HCT116 (cell line): ENCODE data around the gene CYP2S1. TPM values are rescaled to one million over a fixed set of nuclear protein-coding genes. Genes with fewer than 3 reads are reported as not detected.

Source experiments
- ATAC-seq: fragments of 200-7000 bp; cut with Tn5 transposase; 2 replicates; pipeline ENCODE4 v1.9.1; 2020; ENCODE audit warnings: mild to moderate bottlenecking, moderate library complexity
- BruUV-seq: library from RNA; stranded (reverse); fragments of 400-500 nt; replicated peaks from 2 replicates; lab custom pipeline; 2021; lab: Mats Ljungman, UMichigan
- CTCF ChIA-PET: fragments of 300-600 bp; sonication (Branson Sonifier 250); formaldehyde crosslinking; loops from one replicate; lab custom pipeline; 2021; ENCODE audit warnings: antibody characterized with exemption; lab: Charles Lee
- POLR2A ChIA-PET: fragments of 300-600, 350-600 bp; sonication (Branson Sonifier 250); formaldehyde crosslinking; loops from one replicate; lab custom pipeline; 2021; ENCODE audit warnings: antibody characterized with exemption; lab: Charles Lee
- RAD21 ChIA-PET, 2 experiments: fragments of 300-600 bp; sonication (Branson Sonifier 250); formaldehyde crosslinking; loops; one replicate each; lab custom pipeline; 2023; ENCODE audit warnings: low total read pairs in 2 of 2; ENCODE audit not compliant: uncharacterized antibody in 2 of 2, unreplicated experiment in 2 of 2, low non-redundant PET in 1 of 2; lab: Charles Lee
- DNase-seq: peaks from one replicate; pipeline ENCODE4 v3.0.0-alpha.2; 2010; ENCODE audit warnings: low read depth, low spot score
- H2AFZ ChIP-seq: fragments of 200-600 bp; shearing (Covaris generic), sonication (generic); 2 replicates; pipeline ENCODE4 v1.6.1; 2017; ENCODE audit warnings: low read depth, mixed run types, mixed read lengths, antibody characterized with exemption, low read length; ENCODE audit not compliant: poor library complexity, severe bottlenecking
- H3K27ac ChIP-seq: 2 replicates; pipeline ENCODE4 v1.5.1; 2012; ENCODE audit warnings: low read depth, low read length
- H3K27me3 ChIP-seq: fragments of 200-600 bp; sonication (generic); 2 replicates; pipeline ENCODE4 v1.6.1; 2016; ENCODE audit warnings: mixed run types, low read length, mixed read lengths; ENCODE audit not compliant: insufficient read depth
- H3K36me3 ChIP-seq, 2 experiments: fragments of 200-500 bp in 1 of 2; fragments of 200-600 bp in 1 of 2; sonication (Bioruptor generic) in 1 of 2; sonication (generic) in 1 of 2; 2 replicates each; pipeline versions ENCODE4 v1.5.1 to v1.6.1; 2014 to 2016; ENCODE audit warnings: low read length in 2 of 2, inconsistent platforms in 1 of 2, mixed read lengths in 1 of 2, mixed run types in 1 of 2; ENCODE audit not compliant: insufficient read depth in 2 of 2, control insufficient read depth in 1 of 2
- H3K4me1 ChIP-seq, 2 experiments: fragments of 200-600 bp in 1 of 2; sonication (generic) in 1 of 2; 2 replicates each; pipeline versions ENCODE4 v1.5.1 to v1.6.1; 2012 to 2017; ENCODE audit warnings: low read length in 2 of 2, inconsistent platforms in 1 of 2, mild to moderate bottlenecking in 1 of 2, mixed read lengths in 1 of 2, mixed run types in 1 of 2, moderate library complexity in 1 of 2; ENCODE audit not compliant: insufficient read depth in 2 of 2, control insufficient read depth in 1 of 2
- H3K4me2 ChIP-seq: fragments of 200-600 bp; sonication (generic); 2 replicates; pipeline ENCODE4 v1.6.1; 2017; ENCODE audit warnings: mixed run types, low read length, mixed read lengths
- H3K4me3 ChIP-seq, 2 experiments: fragments of 200-600 bp in 1 of 2; sonication (generic) in 1 of 2; replicated peaks in 1 of 2; 2 replicates each; pipeline ENCODE4 v1.5.1; 2011 to 2016; ENCODE audit warnings: low read length in 2 of 2, control low read depth in 1 of 2, low read depth in 1 of 2, mild to moderate bottlenecking in 1 of 2, mixed read lengths in 1 of 2, mixed run types in 1 of 2
- H3K79me2 ChIP-seq: fragments of 200-600 bp; sonication (generic); 2 replicates; pipeline ENCODE4 v1.6.1; 2017; ENCODE audit warnings: mild to moderate bottlenecking, mixed run types, low read length, moderate library complexity, mixed read lengths; ENCODE audit not compliant: insufficient read depth
- H3K9ac ChIP-seq: fragments of 200-600 bp; sonication (generic); 2 replicates; pipeline ENCODE4 v1.6.1; 2016; ENCODE audit warnings: low read length, mixed read lengths
- H3K9me2 ChIP-seq: fragments of 200-600 bp; sonication (generic), shearing (Covaris generic); 2 replicates; pipeline ENCODE4 v1.6.1; 2017; ENCODE audit warnings: mixed run types, mild to moderate bottlenecking, moderate library complexity; ENCODE audit not compliant: insufficient read depth
- H3K9me3 ChIP-seq, 2 experiments: fragments of 200-500 bp in 1 of 2; fragments of 200-600 bp in 1 of 2; sonication (Bioruptor generic) in 1 of 2; sonication (generic) in 1 of 2; 2 replicates each; pipeline ENCODE4 v1.6.1; 2014 to 2017; ENCODE audit warnings: low read length in 2 of 2, mixed read lengths in 2 of 2, inconsistent platforms in 1 of 2, low read depth in 1 of 2, mild to moderate bottlenecking in 1 of 2, mixed run types in 1 of 2, moderate library complexity in 1 of 2; ENCODE audit not compliant: control insufficient read depth in 1 of 2, insufficient read depth in 1 of 2
- H4K20me1 ChIP-seq: fragments of 200-600 bp; sonication (generic), shearing (Covaris generic); 2 replicates; pipeline ENCODE4 v1.6.1; 2017; ENCODE audit warnings: mixed run types, mild to moderate bottlenecking, moderate library complexity; ENCODE audit not compliant: insufficient read depth
- CBX3 ChIP-seq: IDR thresholded peaks from 2 replicates; pipeline ENCODE4 v1.6.1; 2012; ENCODE audit warnings: low read depth
- ELF1 ChIP-seq: IDR thresholded peaks from 2 replicates; pipeline ENCODE4 v1.6.1; 2012; ENCODE audit warnings: low read depth, borderline replicate concordance
- JUND ChIP-seq: IDR thresholded peaks from 2 replicates; pipeline ENCODE4 v1.6.1; 2012
- POLR2A ChIP-seq: IDR thresholded peaks from 2 replicates; pipeline ENCODE4 v1.7.0; 2011; ENCODE audit warnings: borderline replicate concordance; ENCODE audit not compliant: insufficient read depth, insufficient read length; ENCODE audit errors: extremely low read depth
- POLR2AphosphoS5 ChIP-seq: IDR thresholded peaks from 2 replicates; pipeline ENCODE4 v1.6.1; 2011; ENCODE audit warnings: mild to moderate bottlenecking, low read depth, low read length, moderate library complexity
- RAD21 ChIP-seq: IDR thresholded peaks from 2 replicates; pipeline ENCODE4 v1.6.1; 2012; ENCODE audit warnings: low read depth, mild to moderate bottlenecking
- TCF7L2 ChIP-seq: IDR thresholded peaks from 2 replicates; pipeline ENCODE4 v1.7.0; 2011; ENCODE audit warnings: borderline replicate concordance, inconsistent platforms; ENCODE audit not compliant: insufficient read depth, insufficient read length; ENCODE audit errors: extremely low read depth
- YY1 ChIP-seq: IDR thresholded peaks from 2 replicates; pipeline ENCODE4 v1.6.1; 2011; ENCODE audit warnings: low read length, low read depth, moderate library complexity, mild to moderate bottlenecking; ENCODE audit not compliant: insufficient replicate concordance; ENCODE audit errors: extremely low read depth
- ZFX ChIP-seq: fragments of 450-650 bp; IDR thresholded peaks from 2 replicates; pipeline ENCODE4 v1.6.1; 2017
- intact Hi-C: fragments of 100-400 bp; cut with micrococcal nuclease; formaldehyde crosslinking; loops from 2 replicates; pipeline ENCODE4 v1.10.0; 2022
- total RNA-seq: library from RNA; stranded (reverse); gene quantifications from one replicate; pipeline ENCODE4 v1.2.1, GENCODE V29; 2021; ENCODE audit not compliant: unreplicated experiment
- TF ChIP-seq, protein P1 (sequence below), 3 experiments: fragments of 200-600 bp in 1 of 3; sonication (generic) in 1 of 3; IDR thresholded peaks in 2 of 3; conservative IDR thresholded peaks in 1 of 3; 2 replicates each; pipeline ENCODE4 v1.5.1; 2012 to 2017; ENCODE audit warnings: low read depth in 2 of 3, low read length in 2 of 3, antibody characterized with exemption in 1 of 3, borderline replicate concordance in 1 of 3, control low read depth in 1 of 3, mild to moderate bottlenecking in 1 of 3, mixed read lengths in 1 of 3, mixed run types in 1 of 3, moderate library complexity in 1 of 3; ENCODE audit not compliant: insufficient read depth in 1 of 3
- TF ChIP-seq, protein P2 (sequence below): IDR thresholded peaks from 2 replicates; pipeline ENCODE4 v1.6.1; 2012
- TF ChIP-seq, protein P3 (sequence below): IDR thresholded peaks from 2 replicates; pipeline ENCODE4 v1.6.1; 2012

CYP2S1 gene
- total RNA-seq, 1 experiment from 2014 or later, result 17.6 TPM

DNA sequence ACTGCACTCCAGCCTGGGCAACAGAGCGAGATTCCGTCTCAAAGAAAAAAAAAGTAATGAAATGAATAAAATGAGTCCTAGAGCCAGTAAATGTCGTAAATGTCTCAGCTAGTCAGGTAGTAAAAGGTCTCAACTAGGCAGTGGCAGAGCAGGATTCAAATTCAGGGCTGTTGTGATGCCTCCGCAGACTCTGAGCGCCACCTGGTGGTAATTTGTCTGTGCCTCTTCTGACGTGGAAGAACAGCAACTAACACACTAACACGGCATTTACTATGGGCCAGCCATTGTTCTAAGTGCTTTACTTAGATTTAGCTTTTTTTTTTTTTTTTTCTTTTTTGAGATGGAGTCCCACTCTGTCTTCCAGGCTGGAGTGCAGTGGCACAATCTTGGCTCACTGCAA is 48.6 kb upstream of the CYP2S1 start:
- no peak overlapping the region for H2AFZ ChIP-seq
- no peaks in the 10 kb centered on the region for H3K36me3 ChIP-seq
- no TSS peak for BruUV-seq
- peak; percentile 98 for ATAC-seq
- no peaks in the 10 kb centered on the region for H3K9me3 ChIP-seq
- no peaks in the 10 kb centered on the region for H4K20me1 ChIP-seq
- peaks cover 0 to 4% of the 10 kb centered on the region in 2 experiments; a peak in 1 of 4 replicates for H3K4me1 ChIP-seq
- H3K4me3 ChIP-seq, result no peak overlapping the region
- ChIA-PET POLR2A (interaction anchor here (0.6 kb wide), 1 partner anchor 367 kb away, joined by 3 read pairs; the partner anchor contains the start of gene RAB4B), RAD21 (interaction anchor here (0.5 to 1.5 kb wide), 7 partner anchors 17 to 481 kb away, joined by 3 to 6 read pairs (median 3); no protein-coding TSS in a partner anchor), CTCF (interaction anchor here (0.6 to 2.7 kb wide), 13 partner anchors 10 to 603 kb away, joined by 3 to 31 read pairs (median 4); no protein-coding TSS in a partner anchor)
- H3K79me2 ChIP-seq, result no peaks in the 10 kb centered on the region
- no peak overlapping the region for H3K4me2 ChIP-seq
- TF ChIP-seq JUND, result no peak
- TF ChIP-seq, protein P1, sequence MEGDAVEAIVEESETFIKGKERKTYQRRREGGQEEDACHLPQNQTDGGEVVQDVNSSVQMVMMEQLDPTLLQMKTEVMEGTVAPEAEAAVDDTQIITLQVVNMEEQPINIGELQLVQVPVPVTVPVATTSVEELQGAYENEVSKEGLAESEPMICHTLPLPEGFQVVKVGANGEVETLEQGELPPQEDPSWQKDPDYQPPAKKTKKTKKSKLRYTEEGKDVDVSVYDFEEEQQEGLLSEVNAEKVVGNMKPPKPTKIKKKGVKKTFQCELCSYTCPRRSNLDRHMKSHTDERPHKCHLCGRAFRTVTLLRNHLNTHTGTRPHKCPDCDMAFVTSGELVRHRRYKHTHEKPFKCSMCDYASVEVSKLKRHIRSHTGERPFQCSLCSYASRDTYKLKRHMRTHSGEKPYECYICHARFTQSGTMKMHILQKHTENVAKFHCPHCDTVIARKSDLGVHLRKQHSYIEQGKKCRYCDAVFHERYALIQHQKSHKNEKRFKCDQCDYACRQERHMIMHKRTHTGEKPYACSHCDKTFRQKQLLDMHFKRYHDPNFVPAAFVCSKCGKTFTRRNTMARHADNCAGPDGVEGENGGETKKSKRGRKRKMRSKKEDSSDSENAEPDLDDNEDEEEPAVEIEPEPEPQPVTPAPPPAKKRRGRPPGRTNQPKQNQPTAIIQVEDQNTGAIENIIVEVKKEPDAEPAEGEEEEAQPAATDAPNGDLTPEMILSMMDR (IDR thresholded peaks at IDR 0.05 in 2 of 3, conservative IDR thresholded peaks at IDR 0.05 in 1 of 3; ENCODE audit: borderline replicate concordance in 1 of 3, insufficient read depth in 1 of 3, low read depth in 2 of 3, low read length in 2 of 3), result peak; percentile 82 to 86 (median 84)
- no peak for TF ChIP-seq TCF7L2
- peak; percentile 54 for TF ChIP-seq YY1
- TF ChIP-seq, protein P2, sequence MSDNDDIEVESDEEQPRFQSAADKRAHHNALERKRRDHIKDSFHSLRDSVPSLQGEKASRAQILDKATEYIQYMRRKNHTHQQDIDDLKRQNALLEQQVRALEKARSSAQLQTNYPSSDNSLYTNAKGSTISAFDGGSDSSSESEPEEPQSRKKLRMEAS, result no peak
- no peak for TF ChIP-seq ELF1
- TF ChIP-seq POLR2AphosphoS5, result no peak
- TF ChIP-seq RAD21, result peak; percentile 96
- TF ChIP-seq, protein P3, sequence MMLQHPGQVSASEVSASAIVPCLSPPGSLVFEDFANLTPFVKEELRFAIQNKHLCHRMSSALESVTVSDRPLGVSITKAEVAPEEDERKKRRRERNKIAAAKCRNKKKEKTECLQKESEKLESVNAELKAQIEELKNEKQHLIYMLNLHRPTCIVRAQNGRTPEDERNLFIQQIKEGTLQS, result no peak
- no peak for TF ChIP-seq POLR2A
- no peak for TF ChIP-seq ZFX
- peak; percentile 60; the same call in 1 of the 2 replicates for TF ChIP-seq CBX3
- no peaks in the 10 kb centered on the region for H3K9me2 ChIP-seq
- intact Hi-C loops, result loop anchor here (1.0 to 10.0 kb wide), 3 partner anchors 170 to 482 kb away; no protein-coding TSS in a partner anchor
- peak; percentile 82 for DNase-seq
- no peaks in the 10 kb centered on the region for H3K27me3 ChIP-seq
- H3K9ac ChIP-seq, result no peak overlapping the region
- H3K27ac ChIP-seq, result no peak overlapping the region
